ENCODE measurements around the gene ADCY3. TPM values are rescaled to one million over a fixed set of nuclear protein-coding genes. Genes with fewer than 3 reads are reported as not detected.

The ADCY3 gene
- total RNA-seq, 2 donors from 2014 or later = 25.2 to 33.7 TPM

DNA sequence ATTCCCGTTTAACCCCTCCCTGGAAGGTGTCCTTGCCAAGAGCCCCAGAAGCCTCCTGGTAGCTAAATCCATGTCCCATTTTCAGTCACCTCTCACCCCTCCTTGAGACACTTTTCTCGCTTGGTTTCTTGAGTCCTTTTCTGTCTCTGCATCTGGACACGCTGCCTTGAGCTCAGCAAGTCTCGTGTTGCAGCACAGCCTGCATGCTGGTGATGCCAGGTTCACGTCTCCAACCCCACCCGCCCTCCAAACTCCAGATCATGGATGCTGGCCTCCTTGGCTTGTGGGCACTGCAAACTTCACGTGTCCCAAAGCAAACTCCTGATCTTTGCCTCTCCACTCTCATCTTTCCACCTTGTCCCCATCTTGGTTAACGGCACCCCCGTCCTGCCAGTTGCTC, 87.5 kb downstream of the ADCY3 start:
- Histone ChIP-seq H3K9me3 (no peaks in the 10 kb centered on the region), H3K9ac (ENCODE audit: low read depth in 2 of 2, low read length in 2 of 2) (no peak overlapping the region), H3K27me3 (no peaks in the 10 kb centered on the region), H3K4me1 (no peaks in the 10 kb centered on the region), H3K27ac (no peak overlapping the region), H3K36me3 (no peaks in the 10 kb centered on the region), H3K4me3 (no peak overlapping the region)
- DNase-seq = no peak
- TF ChIP-seq CTCF (IDR thresholded peaks at IDR 0.05) = no peak
- intact Hi-C loops (cut with DNase I) = no loop called here

GRCh38 chr2:24832073-24832461, 88.0 kb downstream of the ADCY3 start:
- no peak for DNase-seq
- no peak for TF ChIP-seq CTCF (IDR thresholded peaks at IDR 0.05)
- Histone ChIP-seq H3K27me3 (no peaks in the 10 kb centered on the region), H3K27ac (no peak overlapping the region), H3K9me3 (no peaks in the 10 kb centered on the region), H3K36me3 (no peaks in the 10 kb centered on the region), H3K4me3 (no peak overlapping the region), H3K4me1 (no peaks in the 10 kb centered on the region), H3K9ac (ENCODE audit: low read depth in 2 of 2, low read length in 2 of 2) (no peak overlapping the region)
- intact Hi-C loops (cut with DNase I) = no loop called here

GRCh38 chr2:24831221-24832072, 88.6 kb downstream of the ADCY3 start:
- Histone ChIP-seq H3K9me3 (no peaks in the 10 kb centered on the region), H3K9ac (ENCODE audit: low read depth in 2 of 2, low read length in 2 of 2) (no peak overlapping the region), H3K4me3 (no peak overlapping the region), H3K27ac (no peak overlapping the region), H3K27me3 (no peaks in the 10 kb centered on the region), H3K4me1 (no peaks in the 10 kb centered on the region), H3K36me3 (no peaks in the 10 kb centered on the region)
- intact Hi-C loops (cut with DNase I) = no loop called here
- no peak for DNase-seq
- no peak for TF ChIP-seq CTCF (IDR thresholded peaks at IDR 0.05)

- Histone ChIP-seq H3K27me3 (no peaks in the 10 kb centered on the region), H3K4me1 (no peaks in the 10 kb centered on the region), H3K9ac (ENCODE audit: low read depth in 2 of 2, low read length in 2 of 2) (no peak overlapping the region), H3K4me3 (no peak overlapping the region), H3K27ac (no peak overlapping the region), H3K36me3 (no peaks in the 10 kb centered on the region), H3K9me3 (no peaks in the 10 kb centered on the region)
- intact Hi-C loops (cut with DNase I) = no loop called here
- TF ChIP-seq CTCF (IDR thresholded peaks at IDR 0.05) = no peak
- DNase-seq = no peak
These were observed 89.3 kb downstream of the ADCY3 start for GRCh38 chr2:24830786-24831185.

GRCh38 chr2:24830351-24830750, 89.7 kb downstream of the ADCY3 start:
- Histone ChIP-seq H3K27ac (no peak overlapping the region), H3K27me3 (no peaks in the 10 kb centered on the region), H3K4me3 (no peak overlapping the region), H3K9ac (ENCODE audit: low read depth in 2 of 2, low read length in 2 of 2) (no peak overlapping the region), H3K36me3 (no peaks in the 10 kb centered on the region), H3K9me3 (no peaks in the 10 kb centered on the region), H3K4me1 (no peaks in the 10 kb centered on the region)
- intact Hi-C loops (cut with DNase I) = no loop called here
- TF ChIP-seq CTCF (IDR thresholded peaks at IDR 0.05) = no peak
- no peak for DNase-seq
